HepG2 (cell line): Measurements from ENCODE around the gene FBXL2. TPM values are rescaled to one million over a fixed set of nuclear protein-coding genes. Genes with fewer than 3 reads are reported as not detected.

Source experiments
- ATAC-seq: fragments of 200-7000 bp; cut with Tn5 transposase; 3 replicates; pipeline ENCODE4 v1.9.1; 2020; ENCODE audit warnings: mild to moderate bottlenecking, moderate library complexity
- BruUV-seq: library from RNA; stranded (reverse); fragments of 400-500 nt; replicated peaks from 2 replicates; lab custom pipeline; 2021; lab: Mats Ljungman, UMichigan
- CTCF ChIA-PET: fragments of 300-600 bp; formaldehyde crosslinking; extraction: SDS; loops from one replicate; lab custom pipeline; 2021; ENCODE audit warnings: low total read pairs, inconsistent platforms, low intra/inter-chr PET ratio; lab: Yijun Ruan, JAX
- POLR2A ChIA-PET: fragments of 350-600 bp; sonication (Branson Sonifier 250); formaldehyde crosslinking; loops from one replicate; lab custom pipeline; 2020; ENCODE audit warnings: antibody characterized with exemption, inconsistent platforms; lab: Yijun Ruan, JAX
- DNase-seq: peaks from one replicate; pipeline ENCODE4 v3.0.0-alpha.2; 2015; ENCODE audit warnings: low spot score
- FAIRE-seq: peaks from 3 replicates; lab custom pipeline; 2011; peaks lifted over from hg19 to GRCh38; lab: Jason Lieb, UNC
- H2AFZ ChIP-seq: one replicate; pipeline ENCODE4 v1.6.1; 2011; ENCODE audit warnings: low read length, inconsistent platforms
- H3K27ac ChIP-seq: fragments of 300-600 bp; 3 replicates; pipeline ENCODE4 v1.8.0; 2011; ENCODE audit warnings: mixed run types, mild to moderate bottlenecking, mixed read lengths, low read length, inconsistent platforms; ENCODE audit not compliant: insufficient read depth; ENCODE audit errors: extremely low read length
- H3K27me3 ChIP-seq, 2 experiments: fragments of 200-600 bp in 1 of 2; 2 replicates in 1 of 2; 3 replicates in 1 of 2; pipeline versions ENCODE4 v1.6.0 to v1.8.0; 2011; ENCODE audit warnings: low read length in 2 of 2, mild to moderate bottlenecking in 2 of 2, moderate library complexity in 2 of 2, inconsistent platforms in 1 of 2; ENCODE audit not compliant: insufficient read depth in 2 of 2, control insufficient read depth in 1 of 2
- H3K36me3 ChIP-seq, 2 experiments: fragments of 200-600 bp in 1 of 2; replicated peaks in 1 of 2; 2 replicates in 1 of 2; 3 replicates in 1 of 2; pipeline versions ENCODE4 v1.5.1 to v1.8.0; 2011; ENCODE audit warnings: low read length in 2 of 2, inconsistent platforms in 1 of 2; ENCODE audit not compliant: insufficient read depth in 2 of 2, control insufficient read depth in 1 of 2
- H3K4me1 ChIP-seq: 2 replicates; pipeline ENCODE4 v1.5.1; 2012; ENCODE audit warnings: low read length, inconsistent platforms; ENCODE audit not compliant: insufficient read depth
- H3K4me2 ChIP-seq: 2 replicates; pipeline ENCODE4 v1.6.0; 2011; ENCODE audit warnings: low read depth, low read length, inconsistent platforms
- H3K4me3 ChIP-seq, 3 experiments: fragments of 200-600 bp in 1 of 3; sonication (generic), shearing (Covaris generic) in 1 of 3; replicated peaks in 1 of 3; 2 replicates each; pipeline ENCODE4 v1.5.1; 2011 to 2016; ENCODE audit warnings: low read length in 3 of 3, inconsistent platforms in 2 of 3, low read depth in 2 of 3, mild to moderate bottlenecking in 2 of 3, control low read depth in 1 of 3, mixed read lengths in 1 of 3; ENCODE audit not compliant: insufficient read depth in 1 of 3
- H3K79me2 ChIP-seq: one replicate; pipeline ENCODE4 v1.6.1; 2011; ENCODE audit warnings: low read length, inconsistent platforms; ENCODE audit not compliant: insufficient read depth
- H3K9ac ChIP-seq: 2 replicates; pipeline ENCODE4 v1.6.0; 2011; ENCODE audit warnings: mild to moderate bottlenecking, low read depth, low read length, inconsistent platforms; ENCODE audit not compliant: insufficient read depth
- H3K9me3 ChIP-seq: 2 replicates; pipeline ENCODE4 v1.5.1; 2012; ENCODE audit warnings: mild to moderate bottlenecking, low read length
- H4K20me1 ChIP-seq: 2 replicates; pipeline ENCODE4 v1.6.0; 2011; ENCODE audit warnings: inconsistent platforms, mild to moderate bottlenecking, low read length, moderate library complexity; ENCODE audit not compliant: insufficient read depth
- CENPX ChIP-seq: sonication (generic); formaldehyde crosslinking; IDR thresholded peaks from 2 replicates; pipeline ENCODE4 v1.9.0; 2021; ENCODE audit warnings: mild to moderate bottlenecking, missing genetic modification reagents, moderate library complexity
- CREM ChIP-seq, 2 experiments: sonication (generic) in 1 of 2; formaldehyde crosslinking in 1 of 2; IDR thresholded peaks; 2 replicates each; pipeline versions ENCODE4 v1.4.0 to v1.6.1; 2016 to 2020; ENCODE audit warnings: antibody characterized with exemption in 1 of 2, mild to moderate bottlenecking in 1 of 2, missing genetic modification reagents in 1 of 2
- DR1 ChIP-seq: sonication (generic); formaldehyde crosslinking; IDR thresholded peaks from 2 replicates; pipeline ENCODE4 v1.8.0; 2021; ENCODE audit warnings: mild to moderate bottlenecking, missing genetic modification reagents, inconsistent platforms
- KAT8 ChIP-seq: IDR thresholded peaks from 2 replicates; pipeline ENCODE4 v1.6.1; 2016; ENCODE audit warnings: missing genetic modification reagents, missing compliant biosample characterization
- LCORL ChIP-seq, 2 experiments: fragments of 450-650 bp in 1 of 2; sonication (generic) in 1 of 2; formaldehyde crosslinking in 1 of 2; IDR thresholded peaks; 2 replicates each; pipeline versions ENCODE4 v1.5.0 to v1.6.1; 2017 to 2020; ENCODE audit warnings: antibody characterized with exemption in 1 of 2, missing genetic modification reagents in 1 of 2
- NCOA5 ChIP-seq: sonication (generic); formaldehyde crosslinking; IDR thresholded peaks from 2 replicates; pipeline ENCODE4 v1.4.0; 2020; ENCODE audit warnings: missing genetic modification reagents
- RFXAP ChIP-seq: sonication (generic); formaldehyde crosslinking; IDR thresholded peaks from 2 replicates; pipeline ENCODE4 v1.4.0; 2020; ENCODE audit warnings: missing genetic modification reagents, borderline replicate concordance
- SAP130 ChIP-seq: IDR thresholded peaks from 2 replicates; pipeline ENCODE4 v1.6.1; 2016; ENCODE audit warnings: low read depth
- SNAPC5 ChIP-seq: sonication (generic); formaldehyde crosslinking; IDR thresholded peaks from 2 replicates; pipeline ENCODE4 v1.8.1; 2023; ENCODE audit warnings: mild to moderate bottlenecking, missing genetic modification reagents, borderline replicate concordance
- SOX6 ChIP-seq, 2 experiments: fragments of 450-650 bp in 1 of 2; sonication (generic) in 1 of 2; formaldehyde crosslinking in 1 of 2; IDR thresholded peaks; 2 replicates each; pipeline versions ENCODE4 v1.4.0 to v1.6.1; 2017 to 2020; ENCODE audit warnings: antibody characterized with exemption in 1 of 2, mild to moderate bottlenecking in 1 of 2, missing genetic modification reagents in 1 of 2
- STAT5B ChIP-seq: sonication (generic); formaldehyde crosslinking; IDR thresholded peaks from 2 replicates; pipeline ENCODE4 v1.4.0; 2020; ENCODE audit warnings: missing genetic modification reagents
- YY1 ChIP-seq: IDR thresholded peaks from 2 replicates; pipeline ENCODE4 v1.6.1; 2011; ENCODE audit warnings: low read length, low read depth, moderate library complexity, mild to moderate bottlenecking; ENCODE audit not compliant: insufficient read depth, insufficient replicate concordance
- ZMYM2 ChIP-seq: sonication (generic); formaldehyde crosslinking; IDR thresholded peaks from 2 replicates; pipeline ENCODE4 v1.8.0; 2022; ENCODE audit warnings: mild to moderate bottlenecking, missing genetic modification reagents
- ZNF282 ChIP-seq: fragments of 450-650 bp; IDR thresholded peaks from 2 replicates; pipeline ENCODE4 v1.6.1; 2018; ENCODE audit not compliant: partially characterized antibody
- ZNF543 ChIP-seq: sonication (generic); formaldehyde crosslinking; IDR thresholded peaks from 2 replicates; pipeline ENCODE4 v1.4.0; 2020; ENCODE audit warnings: mild to moderate bottlenecking, missing genetic modification reagents
- ZNF83 ChIP-seq: sonication (generic); formaldehyde crosslinking; IDR thresholded peaks from 2 replicates; pipeline ENCODE4 v1.4.0; 2020; ENCODE audit warnings: missing genetic modification reagents, mild to moderate bottlenecking, borderline replicate concordance
- ZSCAN29 ChIP-seq: sonication (generic); formaldehyde crosslinking; conservative IDR thresholded peaks from 2 replicates; pipeline ENCODE4 v1.4.0; 2020; ENCODE audit warnings: mild to moderate bottlenecking, missing genetic modification reagents
- in situ Hi-C: cut with HindIII; loops from 2 replicates; pipeline ENCODE4 v1.10.0; 2017; ENCODE audit warnings: low pct_unique_long_range_greater_than_20kb; ENCODE audit not compliant: extremely low pct_ligation_motif_present
- intact Hi-C: fragments of 100-400 bp; cut with micrococcal nuclease; formaldehyde crosslinking; loops from one replicate; pipeline ENCODE4 v1.10.0; 2022; ENCODE audit not compliant: unreplicated experiment
- polyA plus RNA-seq, 8 experiments: library from polyadenylated mRNA; depleted of rRNA in 3 of 8; stranded (reverse) in 7 of 8; unstranded in 1 of 8; fragments of >200 nt; fragmentation: Illumina TruSeq in 4 of 8; extraction: Trizol in 4 of 8; gene quantifications; 2 replicates each; pipeline versions ENCODE4 v1.2.1 to v1.2.3, GENCODE V29; 2011 to 2016; ENCODE audit warnings: low read depth in 4 of 8, missing spikeins in 1 of 8, mixed read lengths in 1 of 8; ENCODE audit not compliant: insufficient read depth in 1 of 8
- total RNA-seq, 5 experiments: library from RNA; depleted of rRNA; stranded (reverse); fragments of >200 nt; fragmentation: Illumina TruSeq; extraction: Trizol; gene quantifications; 2 replicates each; pipeline ENCODE4 v1.2.3, GENCODE V29; 2016; ENCODE audit warnings: low read depth in 1 of 5
- TF ChIP-seq, protein P1 (sequence below): sonication (generic); formaldehyde crosslinking; IDR thresholded peaks from 2 replicates; pipeline ENCODE4 v1.4.0; 2020; ENCODE audit warnings: missing genetic modification reagents
- TF ChIP-seq, protein P2 (sequence below): sonication (generic); formaldehyde crosslinking; IDR thresholded peaks from 2 replicates; pipeline ENCODE4 v1.5.0; 2020; ENCODE audit warnings: mild to moderate bottlenecking, missing genetic modification reagents

The FBXL2 gene
- total and polyA plus RNA-seq, 2 of the 13 experiments (the other 11 are each of a cell fraction or from before 2014, with no cell fraction given) = 1.8 to 5.0 TPM

DNA sequence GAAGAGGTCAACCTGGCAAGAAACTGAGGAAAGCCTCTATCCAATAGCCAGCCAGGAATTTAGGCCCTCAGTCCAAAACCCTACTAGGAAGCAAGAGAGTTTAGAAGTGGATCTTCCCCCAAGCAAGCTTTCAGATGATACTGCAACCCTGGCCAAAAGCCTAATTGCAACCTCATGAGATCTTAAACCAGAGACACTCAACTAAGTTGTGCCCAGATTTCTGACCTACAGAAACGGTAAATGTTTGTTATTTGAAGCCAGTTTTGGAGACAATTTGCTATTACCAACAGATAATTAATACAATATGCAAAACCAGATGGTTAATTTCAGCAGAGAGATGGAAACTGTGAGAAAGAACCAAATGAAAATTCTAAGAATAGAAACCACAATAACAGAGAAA is 37.0 kb upstream of the FBXL2 start (continued):
- no peak for TF ChIP-seq SAP130 (CRISPR knock-in tag)
- TF ChIP-seq DR1 (CRISPR knock-in tag) = no peak
- TF ChIP-seq CREM (IDR thresholded peaks at IDR 0.05) = no peak
- no peak for TF ChIP-seq CREM (CRISPR knock-in tag; IDR thresholded peaks at IDR 0.05)
- no peak for TF ChIP-seq CENPX (CRISPR knock-in tag)

GRCh38 chr3:33246786-33247185 is 30.5 kb upstream of the FBXL2 start:
- ATAC-seq = no peak
- in situ Hi-C loops = no loop called here
- H3K4me2 ChIP-seq = no peak overlapping the region
- no peak for TF ChIP-seq SOX6 (IDR thresholded peaks at IDR 0.05)
- TF ChIP-seq SOX6 (CRISPR knock-in tag; IDR thresholded peaks at IDR 0.05) = no peak
- TF ChIP-seq YY1 = no peak
- no peak for TF ChIP-seq ZMYM2 (CRISPR knock-in tag)
- no peak for TF ChIP-seq ZNF543 (CRISPR knock-in tag)
- TF ChIP-seq STAT5B (CRISPR knock-in tag) = no peak
- no peak for TF ChIP-seq SNAPC5 (CRISPR knock-in tag)
- no peak for TF ChIP-seq ZNF282
- TF ChIP-seq SAP130 (CRISPR knock-in tag) = no peak
- TF ChIP-seq, protein P1, sequence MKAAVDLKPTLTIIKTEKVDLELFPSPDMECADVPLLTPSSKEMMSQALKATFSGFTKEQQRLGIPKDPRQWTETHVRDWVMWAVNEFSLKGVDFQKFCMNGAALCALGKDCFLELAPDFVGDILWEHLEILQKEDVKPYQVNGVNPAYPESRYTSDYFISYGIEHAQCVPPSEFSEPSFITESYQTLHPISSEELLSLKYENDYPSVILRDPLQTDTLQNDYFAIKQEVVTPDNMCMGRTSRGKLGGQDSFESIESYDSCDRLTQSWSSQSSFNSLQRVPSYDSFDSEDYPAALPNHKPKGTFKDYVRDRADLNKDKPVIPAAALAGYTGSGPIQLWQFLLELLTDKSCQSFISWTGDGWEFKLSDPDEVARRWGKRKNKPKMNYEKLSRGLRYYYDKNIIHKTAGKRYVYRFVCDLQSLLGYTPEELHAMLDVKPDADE (CRISPR knock-in tag) = no peak
- no peak for TF ChIP-seq NCOA5
- no peak for TF ChIP-seq LCORL (IDR thresholded peaks at IDR 0.05)
- no peak for TF ChIP-seq LCORL (CRISPR knock-in tag; IDR thresholded peaks at IDR 0.05)
- no peak for TF ChIP-seq ZSCAN29 (CRISPR knock-in tag)
- TF ChIP-seq, protein P2, sequence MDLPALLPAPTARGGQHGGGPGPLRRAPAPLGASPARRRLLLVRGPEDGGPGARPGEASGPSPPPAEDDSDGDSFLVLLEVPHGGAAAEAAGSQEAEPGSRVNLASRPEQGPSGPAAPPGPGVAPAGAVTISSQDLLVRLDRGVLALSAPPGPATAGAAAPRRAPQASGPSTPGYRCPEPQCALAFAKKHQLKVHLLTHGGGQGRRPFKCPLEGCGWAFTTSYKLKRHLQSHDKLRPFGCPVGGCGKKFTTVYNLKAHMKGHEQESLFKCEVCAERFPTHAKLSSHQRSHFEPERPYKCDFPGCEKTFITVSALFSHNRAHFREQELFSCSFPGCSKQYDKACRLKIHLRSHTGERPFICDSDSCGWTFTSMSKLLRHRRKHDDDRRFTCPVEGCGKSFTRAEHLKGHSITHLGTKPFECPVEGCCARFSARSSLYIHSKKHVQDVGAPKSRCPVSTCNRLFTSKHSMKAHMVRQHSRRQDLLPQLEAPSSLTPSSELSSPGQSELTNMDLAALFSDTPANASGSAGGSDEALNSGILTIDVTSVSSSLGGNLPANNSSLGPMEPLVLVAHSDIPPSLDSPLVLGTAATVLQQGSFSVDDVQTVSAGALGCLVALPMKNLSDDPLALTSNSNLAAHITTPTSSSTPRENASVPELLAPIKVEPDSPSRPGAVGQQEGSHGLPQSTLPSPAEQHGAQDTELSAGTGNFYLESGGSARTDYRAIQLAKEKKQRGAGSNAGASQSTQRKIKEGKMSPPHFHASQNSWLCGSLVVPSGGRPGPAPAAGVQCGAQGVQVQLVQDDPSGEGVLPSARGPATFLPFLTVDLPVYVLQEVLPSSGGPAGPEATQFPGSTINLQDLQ (CRISPR knock-in tag) = no peak
- no peak for TF ChIP-seq ZNF83 (CRISPR knock-in tag)
- no peak for TF ChIP-seq RFXAP (CRISPR knock-in tag)
- TF ChIP-seq KAT8 = no peak

More at GRCh38 chr3:33246786-33247185, 30.5 kb upstream of the FBXL2 start:
- H3K36me3 ChIP-seq = no peaks in the 10 kb centered on the region
- no TSS peak for BruUV-seq
- H3K4me3 ChIP-seq = no peak overlapping the region
- intact Hi-C loops = no loop called here
- H3K9me3 ChIP-seq = no peaks in the 10 kb centered on the region
- no peaks in the 10 kb centered on the region for H3K27me3 ChIP-seq
- H2AFZ ChIP-seq = no peak overlapping the region
- no peak overlapping the region for H3K9ac ChIP-seq
- no peaks in the 10 kb centered on the region for H4K20me1 ChIP-seq
- DNase-seq (no peak), FAIRE-seq (no peak)
- H3K4me1 ChIP-seq = no peaks in the 10 kb centered on the region
- POLR2A ChIA-PET = no interaction called here
- no peak overlapping the region for H3K27ac ChIP-seq
- H3K79me2 ChIP-seq = no peaks in the 10 kb centered on the region
- CTCF ChIA-PET = no interaction called here
